OCI-LY3 (cell line): Measurements from ENCODE around the gene FOXC1.

Experiments used
- H2AFZ ChIP-seq: fragments of 200-600, 300-600 bp; shearing (Covaris generic); 2 replicates; pipeline ENCODE4 v1.6.0; 2014; ENCODE audit warnings: antibody characterized with exemption, low read depth, low read length
- H3K27ac ChIP-seq: fragments of 200-600, 300-600 bp; sonication (generic); 2 replicates; pipeline ENCODE4 v1.5.1; 2014; ENCODE audit warnings: mild to moderate bottlenecking, low read length, moderate library complexity, mixed read lengths
- H3K27me3 ChIP-seq: fragments of 200-600, 300-600 bp; sonication (generic); 2 replicates; pipeline ENCODE4 v1.6.1; 2014; ENCODE audit warnings: low read depth, low read length, mixed read lengths
- H3K36me3 ChIP-seq: fragments of 200-600, 300-600 bp; sonication (generic); replicated peaks from 2 replicates; pipeline ENCODE3; 2014; ENCODE audit warnings: low read depth, low read length, mixed read lengths
- H3K4me1 ChIP-seq: fragments of 300-600, 200-600 bp; sonication (generic); 2 replicates; pipeline ENCODE4 v1.6.1; 2014; ENCODE audit warnings: low read length, mixed read lengths
- H3K4me2 ChIP-seq: fragments of 200-600, 300-600 bp; sonication (generic); 2 replicates; pipeline ENCODE4 v1.6.1; 2014; ENCODE audit warnings: low read length, mixed read lengths
- H3K4me3 ChIP-seq: fragments of 300-600, 200-600 bp; sonication (generic); 2 replicates; pipeline ENCODE4 v1.5.1; 2014; ENCODE audit warnings: antibody characterized with exemption, mild to moderate bottlenecking, low read length, moderate library complexity
- H3K79me2 ChIP-seq: fragments of 300-600, 200-600 bp; shearing (Covaris generic); 2 replicates; pipeline ENCODE4 v1.6.1; 2014; ENCODE audit warnings: mild to moderate bottlenecking, low read length, mixed read lengths
- H3K9ac ChIP-seq: fragments of 300-600, 200-600 bp; shearing (Covaris generic); 2 replicates; pipeline ENCODE4 v1.6.0; 2014; ENCODE audit warnings: mild to moderate bottlenecking, low read length, moderate library complexity
- H3K9me3 ChIP-seq: fragments of 200-600, 300-600 bp; shearing (Covaris generic); 2 replicates; pipeline ENCODE4 v1.6.1; 2014; ENCODE audit warnings: low read length, mixed read lengths; ENCODE audit not compliant: insufficient read depth
- H4K20me1 ChIP-seq: fragments of 200-600, 300-600 bp; sonication (generic); 2 replicates; pipeline ENCODE4 v1.6.1; 2016; ENCODE audit warnings: low read length, mixed read lengths; ENCODE audit not compliant: insufficient read depth
- CTCF ChIP-seq: fragments of 200-600, 300-600 bp; sonication (generic); IDR thresholded peaks from 2 replicates; pipeline ENCODE4 v1.5.1; 2014; ENCODE audit warnings: antibody characterized with exemption, low read length, low read depth
- EZH2phosphoT487 ChIP-seq: fragments of 200-600 bp; shearing (Covaris generic); IDR thresholded peaks from 2 replicates; pipeline ENCODE4 v1.6.1; 2018; ENCODE audit warnings: antibody characterized with exemption, mixed run types, low read depth

Gene FOXC1

GRCh38 chr6:1659816-1660215 is 50.1 kb downstream of the FOXC1 start:
- no peaks in the 10 kb centered on the region for H4K20me1 ChIP-seq

GRCh38 chr6:1662534-1662933 is 52.8 kb downstream of the FOXC1 start:
- Histone ChIP-seq H3K4me3 (no peak overlapping the region), H3K36me3 (no peaks in the 10 kb centered on the region), H3K27me3 (no peaks in the 10 kb centered on the region), H3K4me2 (no peak overlapping the region), H3K9me3 (no peaks in the 10 kb centered on the region), H3K9ac (no peak overlapping the region), H2AFZ (no peak overlapping the region), H3K4me1 (peaks cover 37% of the 10 kb centered on the region), H3K79me2 (no peaks in the 10 kb centered on the region), H3K27ac (no peak overlapping the region), H4K20me1 (no peaks in the 10 kb centered on the region)
- no peak for TF ChIP-seq EZH2phosphoT487
- no peak for TF ChIP-seq CTCF

More at GRCh38 chr6:1659816-1660215, 50.1 kb downstream of the FOXC1 start:
- H3K27ac ChIP-seq = no peak overlapping the region
- H3K4me2 ChIP-seq = no peak overlapping the region
- no peaks in the 10 kb centered on the region for H3K9me3 ChIP-seq
- H2AFZ ChIP-seq = no peak overlapping the region
- peaks cover 27% of the 10 kb centered on the region for H3K4me1 ChIP-seq
- no peaks in the 10 kb centered on the region for H3K27me3 ChIP-seq
- no peaks in the 10 kb centered on the region for H3K79me2 ChIP-seq
- no peaks in the 10 kb centered on the region for H3K36me3 ChIP-seq
- TF ChIP-seq CTCF = no peak
- TF ChIP-seq EZH2phosphoT487 = no peak
- H3K9ac ChIP-seq = no peak overlapping the region
- H3K4me3 ChIP-seq = no peak overlapping the region
